NCI-H1436 treated with DMSO at 0.1 percent for 48 hours (cell line): ENCODE data around the gene ARHGEF1.
A peak's percentile ranks its signal among the peaks of the same experiment; 100 is the strongest.

Experiments used
- DNase-seq: peaks from one replicate; lab custom pipeline; 2025; lab: John Stamatoyannopoulos, UW

ARHGEF1 gene

GRCh38 chr19:41883821-41884733 is 1.1 kb downstream of the ARHGEF1 start:
- DNase-seq = peak; percentile 85

GRCh38 chr19:41886761-41887710 is 4.1 kb downstream of the ARHGEF1 start:
- no peak for DNase-seq

- DNase-seq = no peak
These were observed 4.9 kb downstream of the ARHGEF1 start for GRCh38 chr19:41887711-41888382.

- no peak for DNase-seq
These were observed 5.9 kb downstream of the ARHGEF1 start for GRCh38 chr19:41888926-41889325.

- DNase-seq = no peak
These were observed 6.9 kb downstream of the ARHGEF1 start for GRCh38 chr19:41889896-41890295.

GRCh38 chr19:41890936-41891335 is 8.0 kb downstream of the ARHGEF1 start:
- DNase-seq = no peak

GRCh38 chr19:41892173-41892902 is 9.4 kb downstream of the ARHGEF1 start:
- DNase-seq = no peak

- DNase-seq = no peak
These were observed 10.9 kb downstream of the ARHGEF1 start for GRCh38 chr19:41893899-41894298.

GRCh38 chr19:41894350-41894749 is 11.4 kb downstream of the ARHGEF1 start:
- no peak for DNase-seq

GRCh38 chr19:41895745-41896580 is 13.0 kb downstream of the ARHGEF1 start:
- no peak for DNase-seq

GRCh38 chr19:41896581-41896942 is 13.6 kb downstream of the ARHGEF1 start:
- no peak for DNase-seq

- no peak for DNase-seq
These were observed 14.2 kb downstream of the ARHGEF1 start for GRCh38 chr19:41897181-41897580.

- DNase-seq = no peak
These were observed 14.8 kb downstream of the ARHGEF1 start for GRCh38 chr19:41897820-41898219.

- no peak for DNase-seq
These were observed 15.3 kb downstream of the ARHGEF1 start for GRCh38 chr19:41898235-41898634.

- DNase-seq = no peak
These were observed 18.9 kb downstream of the ARHGEF1 start for GRCh38 chr19:41901707-41902360.

GRCh38 chr19:41902594-41902993 is 19.6 kb downstream of the ARHGEF1 start:
- no peak for DNase-seq

- DNase-seq = no peak
These were observed 20.4 kb downstream of the ARHGEF1 start for GRCh38 chr19:41903193-41903953.

GRCh38 chr19:41904118-41904870 is 21.3 kb downstream of the ARHGEF1 start:
- DNase-seq = no peak
